ENCODE data around the gene SLC6A5. TPM values are rescaled to one million over a fixed set of nuclear protein-coding genes. Genes with fewer than 3 reads are reported as not detected.
"Not testable (repeated sequence)": the region's sequence is repeated elsewhere in the genome, so short reads cannot be mapped to it uniquely, and the experiment has no call there.

Gene SLC6A5
- total RNA-seq, 4 donors from 2014 or later, result not detected

DNA sequence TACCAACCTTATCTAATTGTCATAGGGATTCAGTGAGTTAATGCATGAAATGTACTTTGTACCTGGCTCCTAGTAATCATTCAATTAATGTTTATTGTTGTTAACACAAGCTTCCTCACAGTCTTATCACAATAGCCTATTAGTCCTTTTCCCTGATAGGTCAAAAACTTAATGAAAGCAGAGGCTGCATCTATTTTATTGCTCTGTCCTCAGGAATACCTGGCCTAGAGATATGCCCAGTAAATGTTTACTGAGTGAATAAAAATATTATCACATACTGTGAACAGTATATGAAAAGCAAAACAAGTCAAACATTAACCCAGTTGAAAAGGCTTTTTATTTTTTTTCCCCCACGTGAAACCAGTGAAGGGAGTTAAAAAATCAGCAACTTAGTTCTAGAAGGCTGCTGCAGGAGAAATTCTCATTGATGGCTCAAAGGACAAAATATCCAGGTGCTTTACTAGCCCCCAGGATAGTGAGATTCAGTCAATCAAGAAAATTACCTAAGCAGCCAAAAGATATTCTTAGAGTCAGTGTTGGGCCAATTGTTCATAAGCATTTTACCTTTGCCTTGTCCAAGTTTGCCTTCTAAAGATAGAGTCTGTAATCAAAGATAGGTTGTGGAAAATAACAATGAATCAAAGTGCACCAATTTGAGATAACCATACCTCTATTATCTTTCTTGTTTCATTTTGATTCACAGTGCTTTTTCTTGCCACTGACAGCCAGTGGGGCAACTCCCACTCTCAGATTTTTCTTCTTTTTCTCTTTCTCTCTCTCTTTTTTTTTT lies 34.4 kb upstream of the SLC6A5 start:
- no peak overlapping the region for H3K27ac ChIP-seq

DNA sequence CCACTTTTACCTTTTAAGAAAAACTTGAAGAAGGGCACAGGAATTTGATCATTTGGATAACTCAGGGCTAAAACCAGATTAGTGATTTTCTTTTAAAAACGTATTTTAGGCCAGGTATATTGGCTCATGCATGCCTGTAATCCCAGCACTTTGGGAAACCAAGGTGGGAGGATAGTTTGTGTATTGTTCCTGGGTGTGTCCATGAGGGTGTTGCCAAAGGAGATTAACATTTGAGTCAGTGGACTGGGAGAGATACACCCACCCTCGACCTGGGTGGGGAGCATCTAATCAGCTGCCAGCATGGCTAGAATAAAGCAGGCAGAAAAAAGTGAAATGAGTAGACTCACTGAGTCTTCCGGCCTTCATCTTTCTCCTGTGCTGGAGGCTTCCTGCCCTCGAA lies 33.3 kb upstream of the SLC6A5 start:
- H3K27ac ChIP-seq; intact Hi-C loops (cut with DNase I; ENCODE audit: low total_unique reads); H3K27me3 ChIP-seq; in situ Hi-C loops (cut with MboI; ENCODE audit: low pct_ligation_motif_present in 1 of 4, low pct_unique_long_range_greater_than_20kb in 1 of 4, low sequenced_read_pairs in 3 of 4); H3K9me3 ChIP-seq; H3K4me1 ChIP-seq; H3K36me3 ChIP-seq; DNase-seq; H3K4me3 ChIP-seq: not testable (repeated sequence)
- WGBS, 2 donors (ENCODE audit: low coverage in 1 of 2), result 42% methylated on average over 2 to 4 of the region's 4 CpGs

More for the DNA sequence above, 34.4 kb upstream of the SLC6A5 start:
- Histone ChIP-seq H3K4me1 (no peaks in the 10 kb centered on the region), H3K4me3 (no peak overlapping the region), H3K9me3 (no peaks in the 10 kb centered on the region), H3K36me3 (no peaks in the 10 kb centered on the region), H3K27me3 (no peaks in the 10 kb centered on the region)
- intact Hi-C loops (cut with DNase I; ENCODE audit: low total_unique reads) (no loop called here), in situ Hi-C loops (cut with MboI; ENCODE audit: low pct_ligation_motif_present in 1 of 4, low pct_unique_long_range_greater_than_20kb in 1 of 4, low sequenced_read_pairs in 3 of 4) (no loop called here)
- 43 to 44% methylated on average over 1 of the region's 1 CpG for WGBS, 2 donors (ENCODE audit: low coverage in 1 of 2)
- DNase-seq, result no peak
- TF ChIP-seq, protein P1, sequence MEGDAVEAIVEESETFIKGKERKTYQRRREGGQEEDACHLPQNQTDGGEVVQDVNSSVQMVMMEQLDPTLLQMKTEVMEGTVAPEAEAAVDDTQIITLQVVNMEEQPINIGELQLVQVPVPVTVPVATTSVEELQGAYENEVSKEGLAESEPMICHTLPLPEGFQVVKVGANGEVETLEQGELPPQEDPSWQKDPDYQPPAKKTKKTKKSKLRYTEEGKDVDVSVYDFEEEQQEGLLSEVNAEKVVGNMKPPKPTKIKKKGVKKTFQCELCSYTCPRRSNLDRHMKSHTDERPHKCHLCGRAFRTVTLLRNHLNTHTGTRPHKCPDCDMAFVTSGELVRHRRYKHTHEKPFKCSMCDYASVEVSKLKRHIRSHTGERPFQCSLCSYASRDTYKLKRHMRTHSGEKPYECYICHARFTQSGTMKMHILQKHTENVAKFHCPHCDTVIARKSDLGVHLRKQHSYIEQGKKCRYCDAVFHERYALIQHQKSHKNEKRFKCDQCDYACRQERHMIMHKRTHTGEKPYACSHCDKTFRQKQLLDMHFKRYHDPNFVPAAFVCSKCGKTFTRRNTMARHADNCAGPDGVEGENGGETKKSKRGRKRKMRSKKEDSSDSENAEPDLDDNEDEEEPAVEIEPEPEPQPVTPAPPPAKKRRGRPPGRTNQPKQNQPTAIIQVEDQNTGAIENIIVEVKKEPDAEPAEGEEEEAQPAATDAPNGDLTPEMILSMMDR (IDR thresholded peaks at IDR 0.05), result no peak
- TF ChIP-seq EP300 (IDR thresholded peaks at IDR 0.05; ENCODE audit: low read depth) (no peak), POLR2AphosphoS5 (IDR thresholded peaks at IDR 0.05) (no peak), POLR2A (IDR thresholded peaks at IDR 0.05) (no peak)

DNA sequence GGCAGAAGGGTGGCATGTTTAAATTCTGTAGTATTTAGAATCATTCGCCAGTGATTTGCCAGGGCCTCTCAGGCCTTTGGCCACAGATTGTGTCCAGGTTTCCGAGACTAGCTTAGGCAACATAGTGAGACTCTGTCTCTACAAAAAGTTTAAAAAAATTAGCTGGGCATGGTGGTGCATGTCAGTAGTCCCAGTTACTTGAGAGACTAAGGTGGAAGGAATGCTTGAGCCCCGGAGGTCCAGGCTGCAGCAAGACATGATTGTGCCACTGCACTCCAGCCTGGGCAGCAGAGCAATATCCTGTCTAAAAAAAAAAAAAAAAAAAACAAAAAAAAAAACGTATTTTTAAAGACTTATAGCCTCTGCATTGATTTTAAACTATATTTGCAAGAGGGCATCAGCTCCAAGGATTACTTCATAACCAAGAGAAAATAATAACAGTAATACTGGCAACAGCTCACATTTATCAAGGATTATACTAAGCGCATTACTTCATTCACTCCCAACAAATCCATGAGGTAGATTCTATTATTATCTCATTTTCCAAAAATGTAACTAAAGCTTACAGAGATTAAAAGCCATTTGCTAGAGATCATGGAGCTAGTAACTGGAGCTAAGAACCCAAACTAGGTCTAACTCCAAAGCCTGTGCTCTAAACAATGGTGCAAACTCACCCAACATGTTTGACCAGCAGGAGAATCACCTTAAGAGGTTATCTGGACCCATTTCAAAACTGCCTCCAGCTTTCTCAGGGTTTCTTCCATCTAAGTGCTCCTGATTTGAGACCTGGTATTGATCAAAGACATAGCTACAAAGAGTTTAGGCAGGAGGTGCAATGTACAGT lies 32.6 kb upstream of the SLC6A5 start:
- 69 to 74% methylated on average over 2 to 5 of the region's 5 CpGs for WGBS, 2 donors (ENCODE audit: low coverage in 1 of 2)
- DNase-seq, result no peak
- no peak for TF ChIP-seq POLR2A (IDR thresholded peaks at IDR 0.05)
- TF ChIP-seq EP300 (IDR thresholded peaks at IDR 0.05; ENCODE audit: low read depth), result no peak
- TF ChIP-seq, protein P1 (IDR thresholded peaks at IDR 0.05), result no peak
- no peak for TF ChIP-seq POLR2AphosphoS5 (IDR thresholded peaks at IDR 0.05)
- Histone ChIP-seq H3K4me3 (no peak overlapping the region), H3K9me3 (no peaks in the 10 kb centered on the region), H3K27me3 (no peaks in the 10 kb centered on the region), H3K36me3 (no peaks in the 10 kb centered on the region), H3K4me1 (no peaks in the 10 kb centered on the region), H3K27ac (no peak overlapping the region)
- intact Hi-C loops (cut with DNase I; ENCODE audit: low total_unique reads) (no loop called here), in situ Hi-C loops (cut with MboI; ENCODE audit: low pct_ligation_motif_present in 1 of 4, low pct_unique_long_range_greater_than_20kb in 1 of 4, low sequenced_read_pairs in 3 of 4) (no loop called here)

DNA sequence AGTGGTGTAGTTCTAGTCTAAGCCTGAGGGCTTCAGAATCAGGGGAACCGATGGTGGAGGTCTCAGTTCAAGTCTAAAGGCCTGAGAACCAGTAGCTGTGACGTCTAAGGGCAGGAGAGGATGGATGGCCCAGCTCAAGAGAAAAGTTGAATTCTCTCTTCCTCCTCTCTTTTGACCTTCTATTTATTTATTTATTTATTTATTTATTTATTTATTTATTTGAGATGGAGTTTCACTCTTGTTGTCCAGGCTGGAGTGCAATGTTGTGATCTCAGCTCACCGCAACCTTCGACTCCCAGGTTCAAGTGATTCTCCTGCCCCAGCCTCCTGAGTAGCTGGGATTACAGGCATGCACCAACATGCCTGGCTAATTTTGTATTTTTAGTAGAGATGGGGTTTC lies 19.7 kb upstream of the SLC6A5 start:
- H3K36me3 ChIP-seq; H3K27ac ChIP-seq; DNase-seq; H3K4me3 ChIP-seq; in situ Hi-C loops (cut with MboI; ENCODE audit: low pct_ligation_motif_present in 1 of 4, low pct_unique_long_range_greater_than_20kb in 1 of 4, low sequenced_read_pairs in 3 of 4); H3K9me3 ChIP-seq; H3K4me1 ChIP-seq; intact Hi-C loops (cut with DNase I; ENCODE audit: low total_unique reads); H3K27me3 ChIP-seq: not testable (repeated sequence)
- 87 to 100% methylated on average over 1 to 4 of the region's 4 CpGs for WGBS, 2 donors (ENCODE audit: low coverage in 1 of 2)

DNA sequence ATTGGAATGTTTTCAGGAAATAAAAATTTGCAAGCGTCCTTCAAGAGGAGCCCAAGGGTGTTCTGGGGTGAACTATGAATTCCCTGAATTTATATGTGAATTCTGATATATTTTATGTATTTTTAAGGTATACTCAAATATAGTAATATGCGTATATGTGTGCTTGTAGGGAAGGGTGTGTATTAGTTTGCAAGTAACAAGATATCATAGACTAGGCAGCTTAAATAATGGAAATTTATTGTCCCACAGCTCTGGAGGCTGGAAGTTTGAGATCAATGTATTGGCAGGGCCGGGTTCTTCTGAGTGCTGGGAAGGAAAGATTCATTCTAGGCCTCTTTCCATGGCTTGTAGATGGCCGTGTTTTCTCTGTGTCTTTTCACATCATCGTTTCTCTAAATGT lies 16.2 kb upstream of the SLC6A5 start:
- no peak overlapping the region for H3K4me3 ChIP-seq
- TF ChIP-seq, protein P1 (IDR thresholded peaks at IDR 0.05), result no peak
- no peak overlapping the region for H3K27ac ChIP-seq
- no peaks in the 10 kb centered on the region for H3K36me3 ChIP-seq
- in situ Hi-C loops (cut with MboI; ENCODE audit: low pct_ligation_motif_present in 1 of 4, low pct_unique_long_range_greater_than_20kb in 1 of 4, low sequenced_read_pairs in 3 of 4), result no loop called here
- DNase-seq, result no peak
- 56 to 66% methylated on average over 4 to 5 of the region's 5 CpGs for WGBS, 2 donors (ENCODE audit: low coverage in 1 of 2)
- H3K27me3 ChIP-seq, result no peaks in the 10 kb centered on the region
- no peaks in the 10 kb centered on the region for H3K4me1 ChIP-seq
- intact Hi-C loops (cut with DNase I; ENCODE audit: low total_unique reads), result no loop called here
- no peaks in the 10 kb centered on the region for H3K9me3 ChIP-seq
